IPS DF 6.9 (cell line): ENCODE measurements around the gene C1orf52.

Source experiments
- DNase-seq: peaks from one replicate; pipeline ENCODE4 v3.0.0-alpha.2; 2013; ENCODE audit warnings: low read depth, low spot score
- H3K27ac ChIP-seq: one replicate; pipeline ENCODE4 v1.5.1; 2013; ENCODE audit warnings: low read length, control low read depth
- H3K27me3 ChIP-seq: 2 replicates; pipeline ENCODE4 v1.6.1; 2013; ENCODE audit warnings: mild to moderate bottlenecking, low read length; ENCODE audit not compliant: control insufficient read depth, insufficient read depth
- H3K36me3 ChIP-seq: 2 replicates; pipeline ENCODE4 v1.6.1; 2013; ENCODE audit warnings: low read length; ENCODE audit not compliant: control insufficient read depth, insufficient read depth
- H3K4me1 ChIP-seq: 2 replicates; pipeline ENCODE4 v1.6.1; 2013; ENCODE audit warnings: low read length; ENCODE audit not compliant: control insufficient read depth, insufficient read depth
- H3K4me3 ChIP-seq: 2 replicates; pipeline ENCODE4 v1.5.1; 2013; ENCODE audit warnings: mild to moderate bottlenecking, low read length
- H3K9me3 ChIP-seq: 2 replicates; pipeline ENCODE4 v1.6.1; 2013; ENCODE audit warnings: low read length, inconsistent platforms; ENCODE audit not compliant: control insufficient read depth, insufficient read depth
- WGBS: extraction: QIAGEN DNeasy Blood & Tissue Kit; methylation state at CpG from one replicate; pipeline ENCODE4 v1.1.7; 2013; ENCODE audit warnings: mixed read lengths, missing lambda C conversion rate; ENCODE audit not compliant: insufficient read length, insufficient coverage; 5-methylcytosine and 5-hydroxymethylcytosine counted together

C1orf52 gene

GRCh38 chr1:85278853-85279314 is 19.4 kb upstream of the C1orf52 start:
- no peak for DNase-seq
- WGBS = no CpG with 5 or more reads among the region's 2 CpGs
- H3K27ac ChIP-seq = no peak overlapping the region
- peaks cover 4% of the 10 kb centered on the region; the same call in 1 of the 2 replicates for H3K4me1 ChIP-seq
- H3K36me3 ChIP-seq = no peaks in the 10 kb centered on the region
- no peaks in the 10 kb centered on the region for H3K27me3 ChIP-seq
- no peak overlapping the region for H3K4me3 ChIP-seq
- H3K9me3 ChIP-seq = no peaks in the 10 kb centered on the region

- no peak for DNase-seq
- H3K4me3 ChIP-seq = no peak overlapping the region
- H3K9me3 ChIP-seq = no peaks in the 10 kb centered on the region
- H3K27me3 ChIP-seq = no peaks in the 10 kb centered on the region
- H3K4me1 ChIP-seq = peaks cover 4% of the 10 kb centered on the region; the same call in 1 of the 2 replicates
- H3K27ac ChIP-seq = no peak overlapping the region
- no peaks in the 10 kb centered on the region for H3K36me3 ChIP-seq
- no CpG with 5 or more reads among the region's 4 CpGs for WGBS
Observed at GRCh38 chr1:85277802-85278201, 18.3 kb upstream of the C1orf52 start.

- Histone ChIP-seq H3K36me3 (no peaks in the 10 kb centered on the region), H3K4me1 (peaks cover 3% of the 10 kb centered on the region; the same call in 1 of the 2 replicates), H3K4me3 (peak overlapping the region; percentile 10; the same call in 1 of the 2 replicates), H3K27ac (no peak overlapping the region), H3K27me3 (no peaks in the 10 kb centered on the region), H3K9me3 (no peaks in the 10 kb centered on the region)
- no CpG with 5 or more reads among the region's 11 CpGs for WGBS
- no peak for DNase-seq
Observed at GRCh38 chr1:85276978-85277639, 17.6 kb upstream of the C1orf52 start.

- peak; percentile 93 for DNase-seq
- no peaks in the 10 kb centered on the region for H3K27me3 ChIP-seq
- H3K4me3 ChIP-seq = peak within 1 kb of the TSS; percentile 69
- H3K4me1 ChIP-seq = peaks cover 3% of the 10 kb centered on the region; the same call in 1 of the 2 replicates
- no peaks in the 10 kb centered on the region for H3K9me3 ChIP-seq
- H3K36me3 ChIP-seq = no peaks in the 10 kb centered on the region
- no peak within 1 kb of the TSS for H3K27ac ChIP-seq
- WGBS = no CpG with 5 or more reads among the region's 78 CpGs
Observed at GRCh38 chr1:85276215-85276977, 16.9 kb upstream of the C1orf52 start, which contains the start of gene BCL10. Gene BCL10, minus strand, starts transcription at chr1:85276632. Its CDS starts 280 bp downstream, at chr1:85276352.

- WGBS = no CpG with 5 or more reads among the region's 13 CpGs
- no peaks in the 10 kb centered on the region for H3K9me3 ChIP-seq
- no peak for DNase-seq
- peaks cover 3% of the 10 kb centered on the region; the same call in 1 of the 2 replicates for H3K4me1 ChIP-seq
- H3K27me3 ChIP-seq = no peaks in the 10 kb centered on the region
- peak overlapping the region; percentile 69 for H3K4me3 ChIP-seq
- no peaks in the 10 kb centered on the region; the same call in 1 of the 2 replicates for H3K36me3 ChIP-seq
- H3K27ac ChIP-seq = no peak overlapping the region
Observed at GRCh38 chr1:85275701-85276214, 16.3 kb upstream of the C1orf52 start.

GRCh38 chr1:85274969-85275453 is 15.5 kb upstream of the C1orf52 start:
- peaks cover 4% of the 10 kb centered on the region; the same call in 1 of the 2 replicates for H3K36me3 ChIP-seq
- no CpG with 5 or more reads among the region's 1 CpG for WGBS
- H3K4me3 ChIP-seq = no peak overlapping the region
- DNase-seq = no peak
- H3K9me3 ChIP-seq = no peaks in the 10 kb centered on the region
- H3K27me3 ChIP-seq = no peaks in the 10 kb centered on the region
- H3K4me1 ChIP-seq = peaks cover 3% of the 10 kb centered on the region; the same call in 1 of the 2 replicates
- no peak overlapping the region for H3K27ac ChIP-seq

GRCh38 chr1:85273397-85273796 is 13.9 kb upstream of the C1orf52 start:
- H3K9me3 ChIP-seq = no peaks in the 10 kb centered on the region
- H3K27ac ChIP-seq = no peak overlapping the region
- H3K36me3 ChIP-seq = peaks cover 7% of the 10 kb centered on the region; the same call in 1 of the 2 replicates
- H3K4me1 ChIP-seq = no peaks in the 10 kb centered on the region
- H3K4me3 ChIP-seq = no peak overlapping the region
- DNase-seq = no peak
- H3K27me3 ChIP-seq = no peaks in the 10 kb centered on the region

GRCh38 chr1:85268801-85269585 is 9.5 kb upstream of the C1orf52 start:
- no peaks in the 10 kb centered on the region for H3K27me3 ChIP-seq
- no peak overlapping the region for H3K4me3 ChIP-seq
- no peaks in the 10 kb centered on the region for H3K9me3 ChIP-seq
- H3K27ac ChIP-seq = no peak overlapping the region
- no CpG with 5 or more reads among the region's 5 CpGs for WGBS
- DNase-seq = no peak
- no peaks in the 10 kb centered on the region for H3K4me1 ChIP-seq
- H3K36me3 ChIP-seq = peaks cover 7% of the 10 kb centered on the region; the same call in 1 of the 2 replicates

GRCh38 chr1:85267313-85267712 is 7.9 kb upstream of the C1orf52 start:
- no peaks in the 10 kb centered on the region for H3K4me1 ChIP-seq
- H3K27me3 ChIP-seq = no peaks in the 10 kb centered on the region
- H3K4me3 ChIP-seq = no peak overlapping the region
- no CpG with 5 or more reads among the region's 2 CpGs for WGBS
- no peak for DNase-seq
- H3K9me3 ChIP-seq = no peaks in the 10 kb centered on the region
- peaks cover 7% of the 10 kb centered on the region; the same call in 1 of the 2 replicates for H3K36me3 ChIP-seq
- H3K27ac ChIP-seq = no peak overlapping the region

GRCh38 chr1:85264150-85264549 is 4.7 kb upstream of the C1orf52 start:
- Histone ChIP-seq H3K27ac (no peak overlapping the region), H3K4me3 (no peak overlapping the region), H3K4me1 (no peaks in the 10 kb centered on the region), H3K27me3 (no peaks in the 10 kb centered on the region), H3K9me3 (no peaks in the 10 kb centered on the region), H3K36me3 (peaks cover 4% of the 10 kb centered on the region; the same call in 1 of the 2 replicates)
- no peak for DNase-seq
- WGBS = no CpG with 5 or more reads among the region's 2 CpGs
